GM23248 (cell line): ENCODE data around the gene CDC42EP3. TPM values are rescaled to one million over a fixed set of nuclear protein-coding genes. Genes with fewer than 3 reads are reported as not detected.
A peak's percentile ranks its signal among the peaks of the same experiment; 100 is the strongest.

Experiments
- DNase-seq: peaks from one replicate; pipeline ENCODE4 v3.0.0-alpha.2; 2015
- H2AFZ ChIP-seq: fragments of 200-600 bp; sonication (generic); 2 replicates; pipeline ENCODE4 v1.6.1; 2016; ENCODE audit warnings: antibody characterized with exemption
- H3F3A ChIP-seq: fragments of 200-600 bp; sonication (generic); 2 replicates; pipeline ENCODE4 v1.6.1; 2016; ENCODE audit warnings: mild to moderate bottlenecking, antibody characterized with exemption, mixed run types; ENCODE audit not compliant: insufficient read depth
- H3K27ac ChIP-seq: fragments of 200-600 bp; sonication (generic); 2 replicates; pipeline ENCODE4 v1.5.1; 2016; ENCODE audit warnings: mild to moderate bottlenecking
- H3K27me3 ChIP-seq: fragments of 200-600 bp; sonication (generic); replicated peaks from 2 replicates; pipeline ENCODE4 v1.6.1; 2016; ENCODE audit warnings: mild to moderate bottlenecking; ENCODE audit not compliant: insufficient read depth
- H3K36me3 ChIP-seq: fragments of 200-600 bp; sonication (generic); 2 replicates; pipeline ENCODE4 v1.6.1; 2016; ENCODE audit warnings: low read depth, mild to moderate bottlenecking
- H3K4me1 ChIP-seq: fragments of 200-600 bp; sonication (generic); 2 replicates; pipeline ENCODE4 v1.6.1; 2016; ENCODE audit warnings: mild to moderate bottlenecking; ENCODE audit not compliant: insufficient read depth
- H3K4me2 ChIP-seq: fragments of 200-600 bp; sonication (generic); one replicate; pipeline ENCODE4 v1.6.1; 2016; ENCODE audit warnings: mild to moderate bottlenecking; ENCODE audit not compliant: unreplicated experiment
- H3K4me3 ChIP-seq: fragments of 200-600 bp; sonication (generic); 2 replicates; pipeline ENCODE4 v1.5.1; 2016; ENCODE audit warnings: mild to moderate bottlenecking
- H3K79me2 ChIP-seq: fragments of 200-600 bp; sonication (generic); 2 replicates; pipeline ENCODE4 v1.6.1; 2016; ENCODE audit warnings: mild to moderate bottlenecking; ENCODE audit not compliant: insufficient read depth
- H3K9ac ChIP-seq: fragments of 200-600 bp; sonication (generic); 2 replicates; pipeline ENCODE4 v1.6.1; 2016; ENCODE audit warnings: mild to moderate bottlenecking
- H3K9me2 ChIP-seq: fragments of 200-600 bp; sonication (generic); 2 replicates; pipeline ENCODE4 v1.6.1; 2016; ENCODE audit warnings: mixed run types, mild to moderate bottlenecking, moderate library complexity; ENCODE audit not compliant: insufficient read depth
- H3K9me3 ChIP-seq: fragments of 200-600 bp; sonication (generic); one replicate; pipeline ENCODE4 v1.6.1; 2017; ENCODE audit warnings: low read depth
- H4K20me1 ChIP-seq: fragments of 200-600 bp; sonication (generic); 2 replicates; pipeline ENCODE4 v1.6.0; 2016; ENCODE audit not compliant: insufficient read depth
- EZH2 ChIP-seq: fragments of 200-600 bp; sonication (generic); IDR thresholded peaks from 2 replicates; pipeline ENCODE4 v1.6.1; 2018; ENCODE audit warnings: antibody characterized with exemption, mild to moderate bottlenecking; ENCODE audit not compliant: insufficient read depth, poor library complexity, severe bottlenecking
- EZH2phosphoT487 ChIP-seq: fragments of 200-600 bp; sonication (generic); IDR thresholded peaks from 2 replicates; pipeline ENCODE4 v1.6.1; 2018; ENCODE audit warnings: antibody characterized with exemption, moderate library complexity, mild to moderate bottlenecking, low read depth; ENCODE audit not compliant: insufficient read depth
- WGBS, 2 experiments: methylation state at CpG; one replicate each; pipeline ENCODE4 v1.1.6; 2015 to 2017; ENCODE audit warnings: low lambda C conversion rate in 2 of 2, low coverage in 1 of 2; ENCODE audit errors: missing lambda C conversion rate in 2 of 2; 5-methylcytosine and 5-hydroxymethylcytosine counted together
- in situ Hi-C: fragments of 300-500 bp; cut with MboI; formaldehyde crosslinking; loops from 2 replicates; pipeline ENCODE4 v1.15.0; 2020
- polyA plus RNA-seq: library from polyadenylated mRNA; unstranded; fragments of >200 nt; fragmentation: Nextera tagmentation; extraction: Ambion mirVana; gene quantifications from 2 replicates; pipeline ENCODE4 v1.2.1, GENCODE V29; 2016
- total RNA-seq: library from RNA; depleted of rRNA; stranded (reverse); fragments of >200 nt; shearing (Covaris generic); gene quantifications from 2 replicates; pipeline ENCODE4 v1.2.3, GENCODE V29; 2014

The CDC42EP3 gene
- total and polyA plus RNA-seq, 2 experiments from 2014 or later, result 166 to 295 TPM

DNA sequence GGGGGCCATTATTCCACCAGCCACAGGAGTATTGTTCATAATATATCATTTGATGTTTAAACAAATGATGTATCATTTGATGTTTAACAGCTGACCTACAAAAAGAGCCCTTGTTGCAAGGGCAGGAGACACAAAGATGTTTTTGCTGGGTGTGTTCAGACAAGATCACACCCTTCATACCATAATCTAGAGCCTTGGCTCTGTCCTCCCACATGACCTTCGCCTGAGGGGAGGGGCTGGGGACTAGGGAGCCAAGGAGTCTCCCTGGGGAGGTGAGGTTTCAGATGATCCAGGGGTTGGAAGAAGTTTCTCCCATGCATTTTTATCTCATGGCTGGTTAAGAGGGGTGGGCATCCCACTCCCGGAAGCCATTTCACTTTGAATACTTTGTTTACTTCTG, 33.5 kb downstream of the CDC42EP3 start:
- H3K27ac ChIP-seq, result peak overlapping the region; percentile 86
- peaks cover 84% of the 10 kb centered on the region for H3K4me1 ChIP-seq
- no peak overlapping the region for H3K4me3 ChIP-seq
- TF ChIP-seq EZH2phosphoT487 (no peak), EZH2 (no peak)
- H4K20me1 ChIP-seq, result no peaks in the 10 kb centered on the region
- no peaks in the 10 kb centered on the region for H3K27me3 ChIP-seq
- no peaks in the 10 kb centered on the region for H3K9me2 ChIP-seq
- H3K79me2 ChIP-seq, result peaks cover 10% of the 10 kb centered on the region
- H3F3A ChIP-seq, result peaks cover 84% of the 10 kb centered on the region
- H2AFZ ChIP-seq, result no peak overlapping the region
- peak overlapping the region; percentile 39 for H3K4me2 ChIP-seq
- H3K9ac ChIP-seq, result peak overlapping the region; percentile 5; the same call in 1 of the 2 replicates
- 38 to 50% methylated on average over 2 of the region's 2 CpGs for WGBS, 2 experiments
- peak; percentile 66 for DNase-seq
- in situ Hi-C loops, result no loop called here
- peaks cover 23% of the 10 kb centered on the region for H3K36me3 ChIP-seq
- no peaks in the 10 kb centered on the region for H3K9me3 ChIP-seq

DNA sequence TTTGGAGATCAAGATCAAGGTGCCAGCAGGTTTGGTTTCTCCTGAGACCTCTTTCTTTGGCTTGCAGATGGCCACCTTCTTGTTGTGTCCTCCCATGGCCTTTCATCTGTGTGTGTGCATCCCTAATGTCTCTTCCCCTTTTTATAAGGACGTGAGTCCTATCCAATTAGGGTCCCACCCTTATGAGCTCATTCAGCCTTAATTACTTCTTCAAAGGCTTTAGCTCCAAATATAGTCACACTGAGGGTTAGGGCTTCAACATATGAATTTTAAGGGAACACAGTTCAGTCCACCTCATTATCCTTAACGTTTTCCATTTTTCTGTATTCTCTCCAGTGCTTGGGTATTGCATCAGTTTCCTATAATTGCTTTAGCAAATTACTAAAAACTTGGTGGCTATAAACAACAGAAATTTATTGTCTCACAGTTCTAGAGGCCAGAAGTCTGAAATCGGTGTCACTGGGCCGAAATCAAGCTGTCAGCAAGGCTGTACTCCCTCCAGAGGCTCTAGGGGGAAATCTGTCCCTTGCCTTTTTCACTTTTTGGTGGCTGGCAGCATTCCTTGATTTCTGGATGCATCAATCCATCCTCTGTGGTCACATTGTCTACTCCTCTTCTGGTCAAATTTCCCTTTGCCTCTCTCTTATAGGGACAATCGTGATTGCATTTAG, 34.1 kb downstream of the CDC42EP3 start:
- Histone ChIP-seq H3K27me3 (no peaks in the 10 kb centered on the region), H3K4me2 (peak overlapping the region; percentile 39), H3K4me3 (no peak overlapping the region), H3K9ac (peak overlapping the region; percentile 5; the same call in 1 of the 2 replicates), H3K9me2 (no peaks in the 10 kb centered on the region), H2AFZ (no peak overlapping the region), H4K20me1 (no peaks in the 10 kb centered on the region), H3K79me2 (peaks cover 3% of the 10 kb centered on the region), H3K36me3 (peaks cover 16% of the 10 kb centered on the region), H3F3A (peaks cover 77% of the 10 kb centered on the region), H3K9me3 (no peaks in the 10 kb centered on the region), H3K27ac (peak overlapping the region; percentile 86), H3K4me1 (peaks cover 84% of the 10 kb centered on the region)
- peak; percentile 57 for DNase-seq
- TF ChIP-seq EZH2, result no peak
- TF ChIP-seq EZH2phosphoT487, result no peak
- WGBS, 2 experiments, result 17 to 24% methylated on average over 5 of the region's 5 CpGs
- in situ Hi-C loops, result no loop called here

DNA sequence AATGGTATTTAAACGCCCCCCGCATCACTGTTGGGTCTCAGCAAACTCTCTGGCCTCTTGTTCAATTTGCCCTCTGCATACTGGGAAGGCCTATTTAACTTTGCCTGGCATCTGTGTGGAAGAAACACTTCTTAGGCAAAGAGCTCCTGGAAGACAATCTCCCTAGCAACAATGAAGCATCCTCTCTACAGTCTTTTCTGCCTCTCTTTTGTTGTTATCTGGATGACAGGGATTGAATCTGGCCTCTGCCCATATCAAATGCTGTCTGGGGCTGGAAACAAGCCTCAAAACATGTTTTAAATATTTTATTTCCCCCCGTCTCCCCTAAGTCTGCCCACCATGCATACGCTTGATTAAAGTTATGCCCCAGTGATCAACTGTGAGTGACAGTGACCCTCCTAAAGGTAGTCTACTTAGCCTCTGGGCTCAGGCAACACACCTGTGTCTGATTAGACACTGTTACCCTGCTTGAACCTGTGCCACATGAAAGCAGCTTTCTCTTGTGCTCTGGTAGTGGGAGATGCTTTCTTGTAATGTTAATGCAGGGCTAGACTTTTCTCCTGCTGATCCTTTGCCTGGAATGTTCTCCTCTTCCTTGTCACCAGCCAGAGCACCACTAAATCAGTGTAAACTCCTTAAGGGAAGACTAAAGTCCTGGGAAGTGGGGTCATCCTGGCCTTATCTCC, 34.9 kb downstream of the CDC42EP3 start:
- peaks cover 69% of the 10 kb centered on the region for H3F3A ChIP-seq
- no peaks in the 10 kb centered on the region for H3K27me3 ChIP-seq
- no peaks in the 10 kb centered on the region for H3K9me2 ChIP-seq
- H3K4me3 ChIP-seq, result no peak overlapping the region
- H3K79me2 ChIP-seq, result no peaks in the 10 kb centered on the region
- peak overlapping the region; percentile 86 for H3K27ac ChIP-seq
- H3K4me2 ChIP-seq, result no peak overlapping the region
- in situ Hi-C loops, result no loop called here
- WGBS, 2 experiments, result 95 to 97% methylated on average over 4 of the region's 4 CpGs
- DNase-seq, result peak; percentile 32
- H3K9ac ChIP-seq, result peak overlapping the region; percentile 49; the same call in 1 of the 2 replicates
- no peak for TF ChIP-seq EZH2phosphoT487
- no peak for TF ChIP-seq EZH2
- H3K36me3 ChIP-seq, result peaks cover 14% of the 10 kb centered on the region
- H3K4me1 ChIP-seq, result peaks cover 81% of the 10 kb centered on the region
- H4K20me1 ChIP-seq, result no peaks in the 10 kb centered on the region
- no peaks in the 10 kb centered on the region for H3K9me3 ChIP-seq
- H2AFZ ChIP-seq, result no peak overlapping the region

GRCh38 chr2:37635504-37636380, 35.7 kb downstream of the CDC42EP3 start:
- peak; percentile 92 for DNase-seq
- Histone ChIP-seq H3K9me3 (no peaks in the 10 kb centered on the region), H3K4me1 (peaks cover 73% of the 10 kb centered on the region), H3K4me2 (no peak overlapping the region), H3K27me3 (no peaks in the 10 kb centered on the region), H4K20me1 (no peaks in the 10 kb centered on the region), H2AFZ (no peak overlapping the region), H3K79me2 (no peaks in the 10 kb centered on the region), H3K27ac (peak overlapping the region; percentile 86), H3K9ac (peak overlapping the region; percentile 49), H3K36me3 (peaks cover 9% of the 10 kb centered on the region), H3F3A (peaks cover 67% of the 10 kb centered on the region), H3K4me3 (no peak overlapping the region), H3K9me2 (no peaks in the 10 kb centered on the region)
- WGBS, 2 experiments, result 52 to 53% methylated on average over 8 of the region's 8 CpGs
- TF ChIP-seq EZH2phosphoT487 (no peak), EZH2 (no peak)
- in situ Hi-C loops, result no loop called here
